ENCODE results near the gene KCNJ12. TPM values are rescaled to one million over a fixed set of nuclear protein-coding genes. Genes with fewer than 3 reads are reported as not detected.

Gene KCNJ12
- total RNA-seq, 1 donor from 2014 or later: not detected

DNA sequence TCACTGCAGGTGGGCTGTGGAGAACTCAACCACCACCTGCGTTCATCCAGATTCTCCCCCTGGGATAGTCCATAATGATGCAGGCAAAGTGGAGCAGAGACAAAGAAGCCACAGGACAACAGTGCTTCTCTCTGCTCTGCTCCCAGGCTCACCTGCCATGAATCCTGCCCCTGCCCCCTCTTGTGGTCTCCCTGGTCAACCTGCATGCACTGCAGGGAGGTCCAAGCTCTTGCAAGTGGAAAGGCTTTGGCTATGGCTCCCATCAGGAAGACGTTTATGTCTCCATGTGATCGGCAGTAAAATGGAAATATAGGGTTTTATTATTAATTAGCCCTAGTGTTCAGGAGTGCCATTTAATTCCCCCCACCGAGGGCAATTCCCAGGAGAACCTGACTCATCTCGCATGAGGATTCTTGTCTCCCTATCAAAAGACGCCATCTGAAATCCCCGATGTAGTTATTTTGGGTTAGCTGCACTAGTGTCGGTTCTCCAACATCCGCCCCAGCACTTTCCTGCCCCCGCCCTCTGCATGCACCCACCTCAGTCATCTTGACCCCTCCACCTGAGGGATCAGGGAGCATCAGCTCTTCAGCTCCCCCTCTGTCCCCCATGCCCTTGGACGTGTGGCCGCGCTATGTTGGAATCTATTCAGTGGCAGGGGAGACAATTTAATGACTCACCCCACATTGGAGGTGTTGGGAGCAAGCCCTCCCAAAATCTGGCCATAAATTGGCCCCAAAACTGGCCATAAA, 91.8 kb downstream of the KCNJ12 start:
- no peak overlapping the region for H3K4me3 Mint-ChIP-seq
- H3K27ac Mint-ChIP-seq: no peak overlapping the region
- CTCF ChIA-PET: no interaction called here
- DNase-seq (no peak), ATAC-seq (ENCODE audit: low read depth) (no peak)
- TF ChIP-seq, protein P1, sequence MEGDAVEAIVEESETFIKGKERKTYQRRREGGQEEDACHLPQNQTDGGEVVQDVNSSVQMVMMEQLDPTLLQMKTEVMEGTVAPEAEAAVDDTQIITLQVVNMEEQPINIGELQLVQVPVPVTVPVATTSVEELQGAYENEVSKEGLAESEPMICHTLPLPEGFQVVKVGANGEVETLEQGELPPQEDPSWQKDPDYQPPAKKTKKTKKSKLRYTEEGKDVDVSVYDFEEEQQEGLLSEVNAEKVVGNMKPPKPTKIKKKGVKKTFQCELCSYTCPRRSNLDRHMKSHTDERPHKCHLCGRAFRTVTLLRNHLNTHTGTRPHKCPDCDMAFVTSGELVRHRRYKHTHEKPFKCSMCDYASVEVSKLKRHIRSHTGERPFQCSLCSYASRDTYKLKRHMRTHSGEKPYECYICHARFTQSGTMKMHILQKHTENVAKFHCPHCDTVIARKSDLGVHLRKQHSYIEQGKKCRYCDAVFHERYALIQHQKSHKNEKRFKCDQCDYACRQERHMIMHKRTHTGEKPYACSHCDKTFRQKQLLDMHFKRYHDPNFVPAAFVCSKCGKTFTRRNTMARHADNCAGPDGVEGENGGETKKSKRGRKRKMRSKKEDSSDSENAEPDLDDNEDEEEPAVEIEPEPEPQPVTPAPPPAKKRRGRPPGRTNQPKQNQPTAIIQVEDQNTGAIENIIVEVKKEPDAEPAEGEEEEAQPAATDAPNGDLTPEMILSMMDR (IDR thresholded peaks at IDR 0.05): no peak
- H3K4me1 Mint-ChIP-seq: peaks cover 16% of the 10 kb centered on the region
- no peaks in the 10 kb centered on the region for H3K36me3 Mint-ChIP-seq (ENCODE audit: low read depth)
- peaks cover 13% of the 10 kb centered on the region for H3K27me3 Mint-ChIP-seq
- POLR2A ChIA-PET: no interaction called here
- intact Hi-C loops (cut with micrococcal nuclease): no loop called here
- H3K9me3 Mint-ChIP-seq: no peaks in the 10 kb centered on the region

Other genes starting within 250 kb of the KCNJ12 start
- 11.8 and 12.1 TPM in 2 replicates for gene DHRS7B, start 249.4 kb upstream of the KCNJ12 start, total RNA-seq
- 21.2 and 22.2 TPM in 2 replicates for gene TMEM11, start 162.2 kb upstream of the KCNJ12 start, total RNA-seq
- gene NATD1, start 122.9 kb upstream of the KCNJ12 start, total RNA-seq: 1.5 and 1.7 TPM in 2 replicates
- 75.1 and 81.1 TPM in 2 replicates for gene MAP2K3, start 91.6 kb upstream of the KCNJ12 start, total RNA-seq

Measured in activated B cell treated with CpG ODN at 0.5 μM for 24 hours (primary cell).